CD4-positive, alpha-beta T cell treated with Interleukin-1 beta for 1 hour (primary cell): ENCODE measurements around the gene TMCC2.

Source experiments
- DNase-seq, 2 donors: peaks; one replicate each; pipeline ENCODE4 v3.0.0-alpha.2; 2020 to 2022

The TMCC2 gene

GRCh38 chr1:205241366-205242030 is 13.8 kb downstream of the TMCC2 start:
- DNase-seq, result no peak

GRCh38 chr1:205243350-205244191 is 15.8 kb downstream of the TMCC2 start:
- DNase-seq, result no peak

- no peak for DNase-seq
Measured at GRCh38 chr1:205244384-205244783, 16.6 kb downstream of the TMCC2 start.

- DNase-seq, result no peak
Measured at GRCh38 chr1:205245096-205245495, 17.4 kb downstream of the TMCC2 start.

GRCh38 chr1:205246351-205247119 is 18.8 kb downstream of the TMCC2 start:
- DNase-seq, result no peak

GRCh38 chr1:205247130-205247921 is 19.6 kb downstream of the TMCC2 start:
- no peak for DNase-seq

- no peak for DNase-seq
Measured at GRCh38 chr1:205248793-205249601, 21.3 kb downstream of the TMCC2 start.

- DNase-seq, result no peak
Measured at GRCh38 chr1:205249651-205250050, 21.9 kb downstream of the TMCC2 start.

GRCh38 chr1:205250699-205251098 is 23.0 kb downstream of the TMCC2 start:
- DNase-seq, result no peak

GRCh38 chr1:205251576-205251975 is 23.8 kb downstream of the TMCC2 start:
- DNase-seq, result no peak

GRCh38 chr1:205255941-205256780 is 28.4 kb downstream of the TMCC2 start:
- DNase-seq, result peak; percentile 83 to 85

GRCh38 chr1:205256951-205257625 is 29.3 kb downstream of the TMCC2 start:
- DNase-seq, result no peak

- no peak for DNase-seq
Measured at GRCh38 chr1:205257735-205258134, 30.0 kb downstream of the TMCC2 start.

- no peak for DNase-seq
Measured at GRCh38 chr1:205258261-205258691, 30.5 kb downstream of the TMCC2 start.

- DNase-seq, result no peak
Measured at GRCh38 chr1:205258719-205259118, 31.0 kb downstream of the TMCC2 start.

GRCh38 chr1:205259324-205259832 is 31.6 kb downstream of the TMCC2 start:
- DNase-seq, result no peak

GRCh38 chr1:205259998-205260397 is 32.3 kb downstream of the TMCC2 start:
- DNase-seq, result no peak

GRCh38 chr1:205260948-205261732 is 33.4 kb downstream of the TMCC2 start:
- DNase-seq, result no peak
